ENCODE results near the gene CCDC34.

CCDC34 gene

DNA sequence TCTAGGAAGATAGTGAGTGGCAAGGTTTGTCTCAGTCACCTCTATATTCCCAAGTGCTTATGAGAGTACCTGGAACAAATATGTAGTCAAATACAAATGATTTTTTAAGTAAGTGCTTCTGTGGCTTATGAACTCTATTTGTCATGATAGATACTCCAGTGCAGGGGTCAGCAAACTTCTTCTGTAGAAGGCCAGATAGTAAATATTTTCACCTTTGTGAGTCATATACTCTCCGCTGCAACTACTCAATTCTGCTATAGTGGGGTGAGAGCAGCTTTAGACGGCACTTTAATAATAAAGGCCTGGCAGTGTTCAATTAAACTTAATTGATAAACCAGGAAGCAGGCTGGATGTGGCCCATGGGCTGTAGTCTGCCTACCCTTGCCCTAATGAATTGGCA is 12.4 kb upstream of the CCDC34 start:
- no peak for DNase-seq (ENCODE audit: low spot score)
- TF ChIP-seq, protein P1, sequence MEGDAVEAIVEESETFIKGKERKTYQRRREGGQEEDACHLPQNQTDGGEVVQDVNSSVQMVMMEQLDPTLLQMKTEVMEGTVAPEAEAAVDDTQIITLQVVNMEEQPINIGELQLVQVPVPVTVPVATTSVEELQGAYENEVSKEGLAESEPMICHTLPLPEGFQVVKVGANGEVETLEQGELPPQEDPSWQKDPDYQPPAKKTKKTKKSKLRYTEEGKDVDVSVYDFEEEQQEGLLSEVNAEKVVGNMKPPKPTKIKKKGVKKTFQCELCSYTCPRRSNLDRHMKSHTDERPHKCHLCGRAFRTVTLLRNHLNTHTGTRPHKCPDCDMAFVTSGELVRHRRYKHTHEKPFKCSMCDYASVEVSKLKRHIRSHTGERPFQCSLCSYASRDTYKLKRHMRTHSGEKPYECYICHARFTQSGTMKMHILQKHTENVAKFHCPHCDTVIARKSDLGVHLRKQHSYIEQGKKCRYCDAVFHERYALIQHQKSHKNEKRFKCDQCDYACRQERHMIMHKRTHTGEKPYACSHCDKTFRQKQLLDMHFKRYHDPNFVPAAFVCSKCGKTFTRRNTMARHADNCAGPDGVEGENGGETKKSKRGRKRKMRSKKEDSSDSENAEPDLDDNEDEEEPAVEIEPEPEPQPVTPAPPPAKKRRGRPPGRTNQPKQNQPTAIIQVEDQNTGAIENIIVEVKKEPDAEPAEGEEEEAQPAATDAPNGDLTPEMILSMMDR (IDR thresholded peaks at IDR 0.05; ENCODE audit: extremely low read depth, missing control alignments): no peak

DNA sequence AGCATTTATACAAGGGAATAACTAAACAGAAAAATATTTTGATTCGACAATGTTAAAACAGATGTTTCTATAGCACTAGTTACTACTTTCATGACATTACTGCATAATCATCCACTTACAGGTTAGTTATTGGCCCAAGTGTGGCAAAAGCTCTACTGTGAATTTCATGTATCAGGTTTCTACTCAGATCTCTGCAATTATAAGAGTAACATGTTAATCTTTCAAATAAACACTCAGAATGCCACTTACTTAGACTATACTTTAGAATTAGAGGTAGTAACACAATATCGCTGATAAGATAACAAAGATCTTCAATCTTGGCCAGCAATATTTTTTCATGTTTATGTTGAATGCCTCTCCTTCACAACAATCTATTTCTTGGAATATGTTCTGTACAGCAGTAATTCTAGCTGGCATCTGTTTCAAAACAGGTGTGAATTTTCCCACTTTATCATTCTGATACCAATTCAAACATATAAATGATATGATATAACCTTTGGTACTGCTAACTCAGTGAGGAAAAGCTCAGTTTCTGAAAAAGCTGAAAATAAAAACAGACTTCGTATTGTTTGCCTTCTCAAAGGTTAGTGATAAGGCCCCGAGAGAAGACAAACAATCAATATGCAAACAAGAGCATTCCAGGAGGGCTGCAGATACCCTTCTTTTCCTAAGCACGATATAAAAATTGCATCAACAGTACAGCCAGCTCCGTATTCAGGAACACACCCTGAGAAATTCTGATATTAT is 11.0 kb upstream of the CCDC34 start:
- DNase-seq (ENCODE audit: low spot score): no peak

DNA sequence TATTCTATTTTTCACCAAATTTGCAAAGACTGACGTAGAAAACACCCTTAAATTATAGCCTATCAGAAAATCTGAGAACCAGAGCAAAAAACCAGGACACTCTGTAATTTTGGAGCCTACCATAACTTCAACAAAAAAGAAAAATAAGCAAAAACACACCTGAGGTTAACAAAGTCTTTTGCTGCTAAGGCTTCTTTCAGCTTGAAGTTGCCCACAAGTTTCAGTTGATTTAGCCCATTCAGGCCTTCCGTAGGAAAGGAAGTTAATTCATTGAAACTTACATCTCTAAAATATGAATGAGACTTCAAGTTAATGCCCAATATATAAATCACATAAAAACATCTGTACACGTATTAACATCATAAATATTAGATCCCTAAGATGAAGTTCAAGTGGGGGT is 10.4 kb upstream of the CCDC34 start:
- TF ChIP-seq, protein P1 (IDR thresholded peaks at IDR 0.05; ENCODE audit: extremely low read depth, missing control alignments): no peak
- DNase-seq (ENCODE audit: low spot score): no peak

More for the DNA sequence above, 11.0 kb upstream of the CCDC34 start:
- TF ChIP-seq, protein P1 (IDR thresholded peaks at IDR 0.05; ENCODE audit: extremely low read depth, missing control alignments): no peak

DNA sequence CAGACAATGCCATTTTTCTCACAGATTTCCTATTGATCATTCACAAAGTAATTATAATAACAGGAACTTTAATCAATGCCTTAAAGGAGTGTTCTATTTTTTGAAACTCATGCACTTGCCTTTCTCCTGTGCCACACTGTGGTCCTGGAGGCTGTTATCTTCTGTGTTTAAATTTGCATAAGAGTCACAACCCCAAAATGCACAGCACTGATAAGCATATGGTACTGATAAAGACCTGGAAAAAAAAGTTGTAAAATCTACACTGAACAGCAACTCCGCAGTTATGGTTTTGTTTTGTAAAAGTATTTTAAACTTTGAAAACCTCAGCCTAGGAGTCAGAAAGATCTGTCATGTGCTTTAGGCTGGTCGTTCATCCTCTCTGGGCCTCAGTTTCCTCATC is 9.1 kb upstream of the CCDC34 start:
- DNase-seq (ENCODE audit: low spot score): no peak
- TF ChIP-seq, protein P1 (IDR thresholded peaks at IDR 0.05; ENCODE audit: extremely low read depth, missing control alignments): no peak

DNA sequence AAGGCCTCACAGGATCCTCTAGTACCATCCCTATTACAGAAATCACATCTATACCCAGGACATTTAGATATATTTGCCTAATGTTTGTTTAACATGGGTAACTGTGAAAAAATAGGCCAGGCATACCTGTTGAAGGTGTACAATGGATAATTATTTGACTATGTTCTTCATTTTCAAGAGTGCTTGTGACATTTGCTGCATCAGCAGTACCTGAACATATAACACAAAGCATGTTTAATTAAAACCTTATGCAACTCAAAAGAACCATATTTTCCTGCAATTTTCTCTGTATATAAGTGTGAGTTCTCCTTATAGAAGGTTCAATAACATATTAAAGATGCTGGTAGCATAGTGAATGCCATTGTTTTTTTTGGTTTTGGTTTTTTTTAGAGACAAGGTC is 8.5 kb upstream of the CCDC34 start:
- TF ChIP-seq, protein P1 (IDR thresholded peaks at IDR 0.05; ENCODE audit: extremely low read depth, missing control alignments): no peak
- DNase-seq (ENCODE audit: low spot score): no peak

DNA sequence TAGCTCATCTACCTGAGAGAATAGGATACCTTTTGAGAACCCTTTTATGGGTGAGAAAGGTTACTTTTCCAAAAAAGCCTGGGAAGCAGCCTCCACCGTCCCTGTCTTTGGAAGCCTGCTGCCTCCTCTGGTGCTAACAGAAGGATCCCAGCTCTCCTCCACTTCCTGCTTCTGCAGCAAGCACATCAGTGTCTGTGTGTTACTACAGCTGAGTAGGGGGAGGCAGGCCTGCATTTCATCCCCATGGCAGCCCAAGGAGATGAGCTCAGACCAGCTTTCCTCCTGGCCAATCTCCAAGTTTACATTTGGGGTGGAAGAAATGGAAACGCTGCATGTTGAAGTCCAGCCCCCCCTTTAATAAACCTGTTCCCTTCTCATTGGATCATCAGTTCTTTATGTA is 7.4 kb upstream of the CCDC34 start:
- no peak for DNase-seq (ENCODE audit: low spot score)

DNA sequence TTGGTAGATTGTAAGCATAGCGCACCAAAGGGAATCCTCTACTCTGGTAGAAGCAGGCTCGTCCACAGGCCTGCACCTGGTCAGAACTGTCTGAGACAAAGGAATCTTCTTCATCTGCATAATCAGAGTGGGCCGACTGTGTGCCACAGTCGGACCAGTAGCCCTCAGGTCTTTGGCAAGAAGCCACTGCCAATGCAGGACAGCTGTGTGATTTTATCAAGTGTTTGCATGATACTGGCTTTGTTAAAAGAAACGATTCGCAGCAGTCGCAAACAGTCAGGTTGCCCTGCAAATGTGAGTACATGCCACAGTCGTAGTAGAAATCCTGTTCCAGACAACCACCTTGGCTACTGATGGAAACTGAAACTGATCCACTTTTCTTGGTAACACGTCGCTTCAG is 4.9 kb upstream of the CCDC34 start:
- TF ChIP-seq, protein P1 (IDR thresholded peaks at IDR 0.05; ENCODE audit: extremely low read depth, missing control alignments): no peak
- DNase-seq (ENCODE audit: low spot score): no peak

More for the DNA sequence above, 7.4 kb upstream of the CCDC34 start:
- TF ChIP-seq, protein P1 (IDR thresholded peaks at IDR 0.05; ENCODE audit: extremely low read depth, missing control alignments): no peak
